A204.1 (cell line): ENCODE data around the gene C1QTNF12.

Experiments used
- FAIRE-seq: peaks from 2 replicates; lab custom pipeline; 2012; peaks lifted over from hg19 to GRCh38; lab: Jason Lieb, UNC

The C1QTNF12 gene, protein sequence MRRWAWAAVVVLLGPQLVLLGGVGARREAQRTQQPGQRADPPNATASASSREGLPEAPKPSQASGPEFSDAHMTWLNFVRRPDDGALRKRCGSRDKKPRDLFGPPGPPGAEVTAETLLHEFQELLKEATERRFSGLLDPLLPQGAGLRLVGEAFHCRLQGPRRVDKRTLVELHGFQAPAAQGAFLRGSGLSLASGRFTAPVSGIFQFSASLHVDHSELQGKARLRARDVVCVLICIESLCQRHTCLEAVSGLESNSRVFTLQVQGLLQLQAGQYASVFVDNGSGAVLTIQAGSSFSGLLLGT

DNA sequence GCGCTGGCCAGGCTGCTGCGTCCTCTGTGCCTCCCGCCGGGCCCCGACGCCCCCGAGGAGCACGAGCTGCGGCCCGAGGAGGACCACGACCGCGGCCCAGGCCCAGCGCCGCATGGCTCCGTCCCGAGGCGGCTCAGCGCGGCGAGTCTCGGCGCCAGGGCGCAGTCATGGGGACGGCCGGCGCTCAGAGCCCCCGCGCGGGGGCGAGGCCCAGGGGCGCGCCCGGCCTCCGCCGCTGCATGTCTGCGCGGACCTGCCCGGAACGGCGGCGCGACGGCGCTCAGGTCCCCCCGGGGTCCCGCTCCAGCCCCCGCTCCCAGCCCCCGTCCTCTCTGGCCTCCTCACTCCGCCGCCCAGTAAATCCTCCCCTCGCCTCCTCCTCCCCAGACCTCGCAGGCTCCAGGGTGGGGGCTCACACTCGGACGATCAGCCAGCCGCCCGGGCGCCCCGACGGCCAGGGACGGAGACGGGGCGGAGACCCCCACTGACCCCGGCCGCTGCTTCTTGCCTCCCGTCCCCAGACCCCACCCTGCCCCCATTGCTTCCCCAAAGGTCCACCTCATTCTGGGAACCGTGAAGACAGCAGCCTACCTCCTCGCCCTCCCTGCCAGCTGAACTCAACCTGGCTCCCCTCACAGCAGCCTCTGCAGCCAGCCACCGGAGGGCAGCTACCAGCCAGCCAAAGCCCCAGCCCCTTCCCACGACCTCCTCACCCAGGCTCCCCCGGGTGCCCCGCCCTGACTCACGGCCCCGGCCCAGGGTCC, at the start of gene C1QTNF12:
Gene C1QTNF12, minus strand, starts transcription at position 146 of the 764 bp plus-strand sequence. Its CDS starts 32 bp downstream, at position 114.
- no peak for FAIRE-seq

DNA sequence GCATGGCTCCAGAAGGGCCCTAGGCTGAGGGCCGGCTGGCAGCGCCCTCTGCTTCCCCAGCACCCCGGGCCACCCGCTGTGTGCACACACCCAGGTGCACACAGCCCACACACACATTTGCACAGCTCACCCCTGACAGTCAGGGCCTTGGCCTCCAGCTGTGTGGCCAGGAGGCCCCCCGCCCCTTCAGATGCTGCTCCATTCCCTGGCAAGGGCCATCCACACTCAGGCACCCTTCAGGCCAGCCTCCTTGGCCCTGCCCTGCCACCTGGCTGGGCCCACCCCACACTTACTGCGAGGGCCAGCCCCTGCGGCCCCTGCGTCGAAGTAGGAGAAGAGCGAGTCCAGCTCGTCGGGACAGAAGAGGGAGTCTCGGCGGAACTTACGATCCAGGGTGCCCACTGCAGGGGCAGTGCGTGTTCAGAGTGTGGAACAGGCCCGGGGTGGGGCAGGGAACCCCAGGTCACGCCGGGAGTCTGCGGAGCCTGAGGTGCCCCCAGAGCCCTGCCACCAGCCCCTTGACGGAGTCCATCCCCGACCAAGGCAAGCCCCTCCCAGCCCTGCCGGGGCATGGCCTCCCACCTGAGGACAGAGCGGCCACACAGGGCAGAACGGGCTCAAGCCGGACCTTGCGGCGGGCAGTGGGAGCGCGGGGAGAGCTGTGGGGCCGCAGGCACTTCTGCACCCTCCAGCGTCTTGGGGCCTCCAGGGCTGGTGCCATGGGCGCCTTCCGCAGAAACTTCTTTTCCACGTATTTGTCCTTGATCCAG, 48.8 kb upstream of the C1QTNF12 start:
- no peak for FAIRE-seq

- FAIRE-seq: no peak
Measured at GRCh38 chr1:1294250-1294890, 47.8 kb upstream of the C1QTNF12 start.

DNA sequence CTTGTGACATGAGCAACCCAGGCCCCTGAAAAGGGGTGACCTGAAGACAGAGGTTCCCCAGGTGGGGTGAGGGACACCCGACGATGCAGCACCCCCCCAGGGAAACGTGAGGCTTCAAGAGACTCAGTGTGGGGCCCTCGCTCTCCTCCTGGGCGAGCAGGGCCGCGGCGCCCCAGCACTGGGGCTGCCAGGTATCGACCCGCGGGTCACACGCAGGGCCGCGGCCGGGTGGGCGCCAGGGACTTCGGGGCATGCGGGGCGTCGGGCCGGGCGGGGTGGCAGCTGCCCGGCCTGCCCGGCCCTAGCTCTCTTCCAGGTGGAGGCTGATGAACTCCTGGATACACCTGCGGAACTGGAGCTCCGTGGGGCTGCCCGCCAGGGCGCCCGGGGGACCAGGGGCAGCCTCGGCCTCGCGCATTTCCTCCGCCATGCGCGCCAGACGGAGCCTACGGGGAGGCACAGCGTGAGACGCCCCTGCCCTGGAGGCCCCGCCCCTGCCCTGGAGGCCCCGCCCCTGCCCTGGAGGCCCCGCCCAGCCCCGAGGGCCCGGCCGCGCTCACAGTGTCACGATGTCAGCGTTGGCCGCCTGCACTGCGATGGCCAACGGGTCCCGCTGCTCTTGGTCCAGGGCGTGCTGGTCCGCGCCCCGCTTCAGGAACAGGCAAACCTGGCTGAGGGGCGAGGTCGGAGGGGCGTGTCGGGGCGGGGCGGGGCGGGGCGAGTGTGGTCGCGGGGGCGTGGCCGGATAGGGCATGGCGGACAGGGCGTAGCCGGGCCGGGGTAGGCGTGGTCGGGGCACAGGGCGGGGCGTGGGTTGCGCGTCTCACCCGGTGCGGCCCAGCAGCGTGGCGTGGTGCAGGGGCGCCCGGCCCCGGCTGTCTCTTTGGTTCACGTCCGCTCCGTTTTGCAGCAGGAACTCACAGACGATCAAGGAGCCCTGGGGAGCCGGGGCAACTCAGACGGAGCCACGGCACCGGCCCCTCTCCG, 47.0 kb upstream of the C1QTNF12 start:
- no peak for FAIRE-seq

GRCh38 chr1:1292851-1293250, 46.3 kb upstream of the C1QTNF12 start:
- FAIRE-seq: no peak

- no peak for FAIRE-seq
Measured at GRCh38 chr1:1292442-1292779, 45.9 kb upstream of the C1QTNF12 start.

DNA sequence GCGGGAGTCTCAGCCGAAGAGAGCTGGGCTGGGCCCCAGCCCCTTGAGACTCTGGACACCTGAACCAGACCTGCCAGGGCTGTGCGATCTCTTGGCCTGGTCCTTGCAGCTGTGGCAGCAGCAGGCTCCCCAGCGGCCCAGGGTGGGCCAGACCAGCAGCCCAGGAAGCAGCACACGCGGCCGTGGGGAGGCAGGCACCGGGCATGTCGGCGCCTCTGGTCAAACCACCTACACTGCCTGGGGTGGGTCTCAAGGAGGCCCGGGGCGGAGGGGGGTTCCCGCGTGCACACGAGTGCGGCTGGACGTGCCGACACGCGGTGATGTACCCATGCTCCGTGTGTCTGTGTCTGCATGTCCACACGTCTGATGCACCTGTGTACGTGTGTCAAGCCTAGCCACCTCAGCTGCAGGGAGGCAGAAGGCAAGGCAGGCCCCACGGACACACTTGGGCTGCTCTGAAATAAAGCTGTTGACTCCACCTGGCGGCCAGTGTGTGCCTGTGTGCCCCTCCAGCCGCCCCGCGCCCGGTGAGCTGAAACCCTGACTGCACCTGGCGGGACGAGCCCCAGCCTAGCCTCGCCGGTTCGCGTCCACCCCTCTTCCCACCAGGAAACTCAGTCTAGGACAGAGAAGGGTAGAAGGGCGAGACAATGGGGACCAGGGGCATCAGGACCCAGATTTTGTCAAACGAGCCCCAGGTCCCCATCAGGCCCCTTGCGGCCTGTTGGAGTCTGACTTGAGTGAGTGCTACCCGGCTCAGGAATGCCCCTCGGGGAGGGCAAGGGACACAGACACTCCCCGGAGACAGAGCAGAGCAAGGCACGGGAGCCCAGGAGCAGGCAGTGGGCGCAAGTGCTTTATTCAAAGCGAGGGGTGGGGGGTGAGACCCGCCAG, 45.3 kb upstream of the C1QTNF12 start:
- no peak for FAIRE-seq

GRCh38 chr1:1291023-1291528, 44.6 kb upstream of the C1QTNF12 start:
- FAIRE-seq: no peak

DNA sequence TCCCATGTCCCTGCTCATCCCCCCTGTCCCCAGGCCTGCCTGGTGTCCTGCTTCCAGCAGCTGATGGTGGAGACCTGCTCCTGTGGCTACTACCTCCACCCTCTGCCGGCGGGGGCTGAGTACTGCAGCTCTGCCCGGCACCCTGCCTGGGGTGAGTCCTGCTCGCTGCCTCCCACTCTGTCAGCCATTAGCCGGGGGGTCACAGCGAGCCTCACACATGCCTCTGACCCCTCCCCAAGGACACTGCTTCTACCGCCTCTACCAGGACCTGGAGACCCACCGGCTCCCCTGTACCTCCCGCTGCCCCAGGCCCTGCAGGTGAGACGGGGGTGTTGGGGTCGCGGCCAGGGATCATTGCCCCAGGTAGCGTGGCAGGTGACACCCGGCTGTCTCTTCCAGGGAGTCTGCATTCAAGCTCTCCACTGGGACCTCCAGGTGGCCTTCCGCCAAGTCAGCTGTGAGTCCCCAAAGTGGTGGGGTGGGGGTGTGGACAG, 43.8 kb upstream of the C1QTNF12 start:
- FAIRE-seq: no peak

DNA sequence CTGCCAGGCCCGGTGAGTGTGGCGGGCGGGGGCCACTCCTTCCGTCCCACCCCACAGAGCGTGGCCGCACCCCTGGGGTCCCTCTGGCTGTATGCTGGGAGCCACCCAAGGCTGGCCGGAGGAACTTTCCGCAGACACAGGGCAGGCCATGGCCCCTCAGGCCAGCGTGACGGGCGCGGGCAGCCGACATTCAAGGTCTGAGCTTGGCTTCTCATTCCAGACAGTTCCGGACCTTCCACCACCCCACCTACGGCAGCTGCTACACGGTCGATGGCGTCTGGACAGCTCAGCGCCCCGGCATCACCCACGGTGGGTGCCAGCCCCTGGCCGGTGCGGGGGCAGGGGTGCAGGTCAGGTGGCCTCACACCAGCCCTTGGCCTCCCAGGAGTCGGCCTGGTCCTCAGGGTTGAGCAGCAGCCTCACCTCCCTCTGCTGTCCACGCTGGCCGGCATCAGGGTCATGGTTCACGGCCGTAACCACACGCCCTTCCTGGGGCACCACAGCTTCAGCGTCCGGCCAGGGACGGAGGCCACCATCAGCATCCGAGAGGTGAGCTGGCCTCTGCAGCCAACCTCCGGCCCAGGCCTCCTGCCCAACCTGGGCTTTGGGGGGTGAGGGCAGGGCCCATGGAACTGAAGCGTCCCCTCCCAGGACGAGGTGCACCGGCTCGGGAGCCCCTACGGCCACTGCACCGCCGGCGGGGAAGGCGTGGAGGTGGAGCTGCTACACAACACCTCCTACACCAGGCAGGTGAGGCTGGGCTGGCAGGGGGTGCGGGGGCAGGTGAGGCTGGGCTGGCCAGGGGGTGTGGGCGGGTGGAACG, 41.0 kb upstream of the C1QTNF12 start:
- FAIRE-seq: no peak

GRCh38 chr1:1286313-1287261, 40.1 kb upstream of the C1QTNF12 start:
- no peak for FAIRE-seq

GRCh38 chr1:1285611-1286311, 39.2 kb upstream of the C1QTNF12 start:
- FAIRE-seq: no peak

DNA sequence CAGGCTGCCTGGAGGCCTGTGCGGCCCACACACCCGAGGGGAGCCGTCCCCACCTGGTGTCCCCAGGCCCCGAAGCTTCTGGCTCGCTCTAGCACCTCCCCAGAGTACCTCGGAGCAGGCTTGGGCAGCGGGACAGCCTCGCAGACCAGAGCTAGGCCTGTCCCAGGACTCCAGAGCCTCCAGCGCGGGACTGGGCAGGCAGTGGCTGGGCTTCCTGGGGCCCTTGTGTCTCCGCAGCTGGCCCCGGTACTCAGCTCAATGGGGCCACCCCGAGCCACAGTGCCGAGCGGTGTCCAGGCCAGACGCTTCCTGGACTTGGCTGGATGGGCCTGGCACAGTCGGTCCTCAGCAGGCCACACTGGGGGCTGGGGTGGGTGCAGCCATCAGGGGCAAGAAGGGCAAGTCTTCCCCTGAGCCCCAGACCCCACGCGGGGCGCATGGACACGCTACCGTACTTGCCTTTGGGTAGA, 38.6 kb upstream of the C1QTNF12 start:
- FAIRE-seq: no peak

GRCh38 chr1:1284221-1285101, 37.9 kb upstream of the C1QTNF12 start:
- no peak for FAIRE-seq

DNA sequence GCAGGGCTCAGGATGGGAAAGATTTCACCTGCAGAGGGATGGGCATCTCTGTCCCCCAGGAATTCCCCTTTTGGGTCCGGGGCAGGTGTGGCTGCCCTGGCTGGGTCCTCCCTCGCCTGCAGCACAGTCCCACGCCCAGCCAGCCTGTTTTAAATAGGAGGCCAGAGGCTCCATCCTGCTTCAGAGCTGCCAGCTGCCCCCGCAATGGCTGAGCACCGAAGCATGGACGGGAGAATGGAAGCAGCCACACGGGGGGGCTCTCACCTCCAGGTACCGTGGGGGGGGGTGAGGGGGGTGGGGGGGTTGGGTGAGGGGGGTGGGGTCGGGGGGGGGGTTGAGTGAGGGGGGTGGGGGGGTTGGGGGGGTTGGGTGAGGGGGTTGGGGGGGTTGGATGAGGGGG, 37.3 kb upstream of the C1QTNF12 start:
- FAIRE-seq: no peak

DNA sequence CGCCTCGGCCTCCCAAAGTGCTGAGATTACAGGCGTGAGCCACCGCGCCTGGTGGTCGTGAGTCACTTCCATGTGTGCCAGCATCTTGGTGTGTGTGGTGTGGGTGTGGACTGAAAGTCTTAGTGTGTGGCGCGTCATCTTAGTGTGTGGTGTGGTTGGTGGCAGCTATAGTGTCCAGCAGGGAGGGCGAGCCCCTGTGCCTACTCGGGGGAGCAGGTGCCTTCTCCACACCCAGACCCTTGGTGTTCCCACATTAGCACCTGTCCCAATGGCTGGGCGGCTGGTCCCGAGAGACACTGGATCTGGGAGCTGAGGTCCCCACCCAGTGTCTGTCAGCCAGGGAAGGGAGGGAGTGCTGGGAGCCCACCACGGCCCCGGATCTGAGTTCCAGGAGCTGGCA, 36.5 kb upstream of the C1QTNF12 start:
- FAIRE-seq: no peak
